Psoas muscle (tissue), 8 donors: Measurements from ENCODE around the gene PPP1R12B. TPM values are rescaled to one million over a fixed set of nuclear protein-coding genes. Genes with fewer than 3 reads are reported as not detected.
"Not testable (repeated sequence)": the region's sequence is repeated elsewhere in the genome, so short reads cannot be mapped to it uniquely, and the experiment has no call there.

Experiments used
- ATAC-seq, 4 donors: fragments of 200-7000 bp; cut with Tn5 transposase; one replicate each; pipeline ENCODE4 v1.9.1; 2020; ENCODE audit warnings: moderate library complexity in 3 of 4, mild to moderate bottlenecking in 2 of 4
- DNase-seq, 2 donors: peaks; one replicate each; pipeline ENCODE4 v3.0.0-alpha.2; 2020
- H3K27ac ChIP-seq: fragments of 200-600 bp; one replicate; pipeline ENCODE4 v1.8.0; 2022
- H3K27me3 ChIP-seq, 3 donors: fragments of 200-600 bp in 1 of 3; one replicate each; pipeline versions ENCODE4 v1.6.1 to v1.8.0; 2013 to 2022; ENCODE audit warnings: low read length in 2 of 3, mild to moderate bottlenecking in 2 of 3, moderate library complexity in 1 of 3; ENCODE audit not compliant: insufficient read depth in 3 of 3
- H3K36me3 ChIP-seq, 2 donors: fragments of 200-600 bp in 1 of 2; one replicate each; pipeline versions ENCODE4 v1.6.1 to v1.8.0; 2013 to 2022; ENCODE audit warnings: low read depth in 1 of 2, mild to moderate bottlenecking in 1 of 2, moderate library complexity in 1 of 2; ENCODE audit not compliant: insufficient read depth in 1 of 2
- H3K4me1 ChIP-seq: fragments of 200-600 bp; one replicate; pipeline ENCODE4 v1.8.0; 2022
- H3K4me3 ChIP-seq: fragments of 200-600 bp; one replicate; pipeline ENCODE4 v1.8.0; 2022; ENCODE audit warnings: mild to moderate bottlenecking
- H3K9me3 ChIP-seq: fragments of 200-600 bp; one replicate; pipeline ENCODE4 v1.8.0; 2022
- CTCF ChIP-seq: fragments of 200-600 bp; IDR thresholded peaks from one replicate; pipeline ENCODE4 v1.8.0; 2022; ENCODE audit warnings: antibody characterized with exemption
- WGBS, 3 donors: extraction: QIAGEN DNeasy Blood & Tissue Kit; methylation state at CpG; one replicate each; pipeline versions ENCODE4 v1.1.6 to v1.1.7; 2013; 5-methylcytosine and 5-hydroxymethylcytosine counted together
- intact Hi-C, 2 donors: fragments of 100-400 bp; cut with DNase I; formaldehyde crosslinking; loops; one replicate each; pipeline versions ENCODE4 v1.11.0 to v1.14.2; 2022
- polyA plus RNA-seq, 3 donors: library from polyadenylated mRNA; stranded (reverse); fragments of 200-250 nt; gene quantifications; one replicate each; pipeline ENCODE4 v1.2.3, GENCODE V29; 2013
- total RNA-seq, 4 donors: library from RNA; stranded (reverse); fragmentation: NEBNext Ultra II Directional in 2 of 4; extraction: Animal tissue kit (Norgen Biotek cat#: 25700) in 2 of 4; gene quantifications; one replicate each; pipeline versions ENCODE4 v1.2.1 to v1.2.4, GENCODE V29; 2021 to 2023
- donor health status: healthy with polysubstance abuse.
- donor health status: DM: no; HTN: no; CAD: no; lungs with moderate emphysema.
- donor health status: Bipolar disorder and iron deficiency.
- donor health status: healthy.
- donor health status: DM: yes; HTN: yes; CAD: no.
- donor health status: DM: no; HTN: no; CAD: no.
- donor health status: DM: no; HTN: no; CAD: no.
- donor health status: DM: yes; HTN: yes; CAD: no.

The PPP1R12B gene
- total and polyA plus RNA-seq, 7 donors, result 8.3 to 189 (median 86.1) TPM

DNA sequence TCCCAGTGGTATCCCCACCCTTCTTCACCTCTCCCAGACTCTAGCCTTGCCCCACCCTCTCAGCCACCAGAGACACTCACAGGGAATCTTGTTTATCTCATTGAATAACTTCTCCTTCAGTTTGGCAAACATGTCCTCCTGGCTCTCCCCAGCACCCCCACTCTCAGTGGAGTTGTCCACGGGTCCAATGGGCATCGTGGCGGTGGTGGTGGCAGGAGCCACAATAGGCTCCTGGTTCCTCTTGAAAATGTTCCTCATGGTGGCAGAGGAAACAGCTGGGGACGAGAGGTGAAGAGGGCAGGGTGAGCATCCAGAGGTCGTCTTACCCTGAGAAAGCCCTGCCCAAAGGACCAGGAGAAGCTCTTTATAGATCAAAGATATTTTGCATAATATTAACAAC lies 257.0 kb downstream of the PPP1R12B start:
- Histone ChIP-seq H3K4me3 (no peak overlapping the region), H3K27me3 (no peaks in the 10 kb centered on the region), H3K27ac (no peak overlapping the region), H3K36me3 (peaks cover 0 to 40% of the 10 kb centered on the region in 2 donors), H3K9me3 (no peaks in the 10 kb centered on the region), H3K4me1 (no peaks in the 10 kb centered on the region)
- ATAC-seq (no peak), DNase-seq (no peak)
- WGBS, 3 donors, result 82 to 85% (median 83%) methylated on average over 5 of the region's 5 CpGs
- TF ChIP-seq CTCF, result no peak
- intact Hi-C loops, result no loop called here

- H3K9me3 ChIP-seq, H3K27me3 ChIP-seq, H3K36me3 ChIP-seq, H3K4me3 ChIP-seq, intact Hi-C loops, H3K27ac ChIP-seq, DNase-seq, ATAC-seq: not testable (repeated sequence)
- H3K4me1 ChIP-seq, result peaks cover 20% of the 10 kb centered on the region
- 96 to 99% (median 97%) methylated on average over 3 of the region's 3 CpGs for WGBS, 3 donors
Observed at GRCh38 chr1:202612036-202612435, 263.5 kb downstream of the PPP1R12B start.

DNA sequence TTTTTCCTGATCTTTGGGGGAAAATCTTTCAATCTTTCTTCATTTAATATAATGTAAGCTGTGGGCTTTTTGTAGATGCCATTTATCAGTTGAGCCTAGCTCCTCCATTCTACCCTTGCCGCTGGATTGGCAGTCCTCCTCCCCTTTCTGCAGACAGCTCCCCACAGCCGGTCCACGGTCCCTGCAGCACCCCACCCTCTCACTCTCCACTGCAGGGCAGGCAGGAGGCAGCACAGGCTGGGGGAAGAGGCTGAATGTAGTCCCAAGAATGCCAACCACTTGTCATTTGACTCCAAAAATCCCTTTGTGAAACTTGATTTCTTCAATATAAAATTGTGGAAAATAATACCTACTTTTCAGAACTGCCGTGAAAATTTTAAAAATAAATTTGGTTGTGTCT lies 265.1 kb downstream of the PPP1R12B start:
- intact Hi-C loops, result no loop called here
- Histone ChIP-seq H3K4me1 (peaks cover 20% of the 10 kb centered on the region), H3K4me3 (no peak overlapping the region), H3K9me3 (no peaks in the 10 kb centered on the region), H3K36me3 (no peaks in the 10 kb centered on the region), H3K27me3 (no peaks in the 10 kb centered on the region), H3K27ac (no peak overlapping the region)
- TF ChIP-seq CTCF, result no peak
- ATAC-seq, result no peak
- peak in 1 of 2 donors; percentile 18 for DNase-seq
- 85 to 97% (median 90%) methylated on average over 4 of the region's 4 CpGs for WGBS, 3 donors

DNA sequence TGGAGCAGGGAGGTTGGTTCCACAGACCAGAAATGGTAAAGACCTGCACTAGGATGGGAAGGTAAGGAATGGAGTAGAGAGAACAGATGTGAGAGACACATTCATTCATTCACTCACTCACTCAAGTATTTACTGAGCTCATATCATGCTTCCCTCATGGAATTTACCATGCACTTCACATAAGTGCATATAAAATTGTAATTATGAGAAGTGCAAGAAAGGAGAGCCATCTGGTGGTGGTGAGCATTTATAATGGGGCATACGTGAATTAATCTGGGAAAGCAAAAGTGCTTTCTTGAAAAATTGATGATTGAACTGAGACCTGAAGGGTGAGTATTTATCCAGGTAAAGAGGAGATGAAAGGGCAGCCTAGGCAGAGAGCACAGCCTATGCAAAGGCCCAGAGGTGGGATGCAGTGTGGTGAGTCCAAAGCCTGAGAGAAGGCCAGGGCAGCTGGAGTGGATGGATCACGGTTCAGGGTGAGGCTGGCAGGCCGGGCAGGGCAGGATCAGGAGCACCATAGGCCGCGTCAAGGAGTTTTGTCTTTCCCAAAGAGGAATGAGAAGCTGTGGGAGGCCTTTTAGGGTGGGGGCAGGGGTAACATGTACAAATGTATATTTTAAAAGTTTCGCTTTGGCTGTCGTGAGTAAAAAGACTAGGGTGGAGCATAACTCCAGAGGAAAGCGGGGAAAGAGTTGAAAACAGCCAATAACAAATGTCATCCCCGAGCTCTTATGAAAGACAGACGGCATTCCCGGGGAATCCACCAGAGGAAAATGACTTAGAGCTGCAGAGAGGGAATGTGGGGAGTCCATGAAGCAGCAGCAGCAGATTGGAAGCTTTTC lies 266.1 kb downstream of the PPP1R12B start:
- Histone ChIP-seq H3K4me1 (peaks cover 28% of the 10 kb centered on the region), H3K27ac (peak overlapping the region; percentile 76)
- H3K4me3 ChIP-seq, ATAC-seq, H3K36me3 ChIP-seq, H3K27me3 ChIP-seq, intact Hi-C loops, H3K9me3 ChIP-seq: not testable (repeated sequence)
- peak in 1 of 2 donors; percentile 30 for DNase-seq
- WGBS, 3 donors, result 82 to 84% (median 84%) methylated on average over 11 of the region's 11 CpGs

DNA sequence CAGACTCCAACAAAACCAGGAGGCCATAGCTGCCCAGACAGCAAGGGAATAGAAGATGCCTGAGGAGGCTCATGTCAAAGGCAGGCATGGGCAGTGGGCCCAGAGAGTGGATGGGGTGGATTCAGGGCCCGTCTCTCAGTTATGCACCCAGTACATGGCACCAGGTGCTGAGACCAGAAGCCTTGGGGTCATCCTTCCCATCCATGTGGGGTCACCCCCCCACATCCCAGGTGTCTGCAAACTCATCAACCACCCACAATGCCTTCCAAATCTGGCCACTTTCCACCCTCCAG lies 266.7 kb downstream of the PPP1R12B start:
- Histone ChIP-seq H3K4me1 (peaks cover 28% of the 10 kb centered on the region), H3K27ac (peak overlapping the region; percentile 76)
- H3K4me3 ChIP-seq, H3K36me3 ChIP-seq, intact Hi-C loops, H3K27me3 ChIP-seq, DNase-seq, H3K9me3 ChIP-seq: not testable (repeated sequence)
- WGBS, 3 donors, result 23 to 42% (median 29%) methylated on average over 1 of the region's 1 CpG
- ATAC-seq, result peak in 3 of 4 donors; percentile 7 to 39 (median 9)

GRCh38 chr1:202615501-202616354 lies 267.2 kb downstream of the PPP1R12B start:
- ATAC-seq, result peak; percentile 77 to 89 (median 79)
- intact Hi-C loops, result no loop called here
- H3K36me3 ChIP-seq, result no peaks in the 10 kb centered on the region
- 44 to 57% (median 47%) methylated on average over 11 of the region's 11 CpGs for WGBS, 3 donors
- peak in 1 of 2 donors; percentile 69 for DNase-seq
- no peak for TF ChIP-seq CTCF
- no peaks in the 10 kb centered on the region for H3K9me3 ChIP-seq
- peak overlapping the region; percentile 76 for H3K27ac ChIP-seq
- H3K4me3 ChIP-seq, result no peak overlapping the region
- H3K27me3 ChIP-seq, result no peaks in the 10 kb centered on the region
- peaks cover 28% of the 10 kb centered on the region for H3K4me1 ChIP-seq
